Measurements from ENCODE around the gene TASP1. TPM values are rescaled to one million over a fixed set of nuclear protein-coding genes. Genes with fewer than 3 reads are reported as not detected.

TASP1 gene
- total and polyA plus RNA-seq, 2 donors (not counting 1 experiment from before 2014, with no cell fraction given): 6.4 to 23.9 TPM

- no peaks in the 10 kb centered on the region for H3K27me3 ChIP-seq (replicated peaks in 1 of 4; ENCODE audit: control extremely low read depth in 1 of 4, control insufficient read depth in 3 of 4, insufficient read depth in 4 of 4, low read length in 3 of 4)
- ATAC-seq (ENCODE audit: low read depth) (no peak), DNase-seq (no peak)
- ChIA-PET CTCF (no interaction called here), POLR2A (no interaction called here)
- no peak overlapping the region for H3K27ac ChIP-seq (ENCODE audit: low read length in 2 of 2)
- H4K20me1 ChIP-seq (ENCODE audit: control insufficient read depth, insufficient read depth, low read length, poor library complexity, severe bottlenecking): no peaks in the 10 kb centered on the region
- no CpG with 5 or more reads among the region's 3 CpGs for WGBS (ENCODE audit: insufficient coverage)
- Mint-ChIP-seq H3K27me3 (peaks cover 16% of the 10 kb centered on the region), H3K27ac (no peak overlapping the region), H3K4me1 (peaks cover 2% of the 10 kb centered on the region), H3K9me3 (ENCODE audit: insufficient read depth) (no peaks in the 10 kb centered on the region), H3K4me3 (no peak overlapping the region)
- no peak overlapping the region for H3K4me3 ChIP-seq (ENCODE audit: control extremely low read depth in 1 of 5, extremely low read depth in 1 of 5, insufficient read depth in 1 of 5, low read depth in 2 of 5, low read length in 4 of 5)
- no peaks in the 10 kb centered on the region for H3K36me3 ChIP-seq (replicated peaks in 1 of 2; ENCODE audit: control extremely low read depth in 1 of 2, control insufficient read depth in 1 of 2, extremely low read depth in 1 of 2, insufficient read depth in 2 of 2, low read length in 1 of 2)
- H3K9ac ChIP-seq (ENCODE audit: low read length): no peak overlapping the region
- TF ChIP-seq EZH2 (IDR thresholded peaks at IDR 0.05; ENCODE audit: borderline replicate concordance, insufficient read depth, low read depth, low read length, poor library complexity, severe bottlenecking) (no peak), CTCF (IDR thresholded peaks at IDR 0.05) (no peak)
- H3K9me3 ChIP-seq (ENCODE audit: control extremely low read depth in 1 of 3, control insufficient read depth in 2 of 3, insufficient read depth in 1 of 3, low read length in 2 of 3): peaks cover 0 to 1% (median 0%) of the 10 kb centered on the region in 3 donors
- no peak overlapping the region for H2AFZ ChIP-seq (ENCODE audit: insufficient read depth, low read depth, low read length, poor library complexity, severe bottlenecking)
- intact Hi-C loops (cut with micrococcal nuclease): no loop called here
- no peaks in the 10 kb centered on the region for H3K79me2 ChIP-seq (ENCODE audit: control insufficient read depth, insufficient read depth, low read length)
- H3K4me1 ChIP-seq (ENCODE audit: control insufficient read depth in 2 of 2, insufficient read depth in 2 of 2, low read length in 2 of 2): no peaks in the 10 kb centered on the region
- no peak overlapping the region for H3K4me2 ChIP-seq (replicated peaks; ENCODE audit: low read depth, low read length, poor library complexity, severe bottlenecking)
These were observed 34.0 kb upstream of the TASP1 start for GRCh38 chr20:13672690-13673089.

GRCh38 chr20:13671916-13672378, 33.2 kb upstream of the TASP1 start:
- Histone ChIP-seq H3K79me2 (ENCODE audit: control insufficient read depth, insufficient read depth, low read length) (no peaks in the 10 kb centered on the region), H3K36me3 (replicated peaks in 1 of 2; ENCODE audit: control extremely low read depth in 1 of 2, control insufficient read depth in 1 of 2, extremely low read depth in 1 of 2, insufficient read depth in 2 of 2, low read length in 1 of 2) (no peaks in the 10 kb centered on the region), H4K20me1 (ENCODE audit: control insufficient read depth, insufficient read depth, low read length, poor library complexity, severe bottlenecking) (no peaks in the 10 kb centered on the region), H3K4me1 (ENCODE audit: control insufficient read depth in 2 of 2, insufficient read depth in 2 of 2, low read length in 2 of 2) (no peaks in the 10 kb centered on the region), H3K27me3 (replicated peaks in 1 of 4; ENCODE audit: control extremely low read depth in 1 of 4, control insufficient read depth in 3 of 4, insufficient read depth in 4 of 4, low read length in 3 of 4) (no peaks in the 10 kb centered on the region), H3K9me3 (ENCODE audit: control extremely low read depth in 1 of 3, control insufficient read depth in 2 of 3, insufficient read depth in 1 of 3, low read length in 2 of 3) (peaks cover 0 to 1% (median 0%) of the 10 kb centered on the region in 3 donors), H2AFZ (ENCODE audit: insufficient read depth, low read depth, low read length, poor library complexity, severe bottlenecking) (no peak overlapping the region), H3K9ac (ENCODE audit: low read length) (no peak overlapping the region), H3K4me3 (ENCODE audit: control extremely low read depth in 1 of 5, extremely low read depth in 1 of 5, insufficient read depth in 1 of 5, low read depth in 2 of 5, low read length in 4 of 5) (no peak overlapping the region), H3K4me2 (replicated peaks; ENCODE audit: low read depth, low read length, poor library complexity, severe bottlenecking) (no peak overlapping the region), H3K27ac (ENCODE audit: low read length in 2 of 2) (no peak overlapping the region)
- Mint-ChIP-seq H3K27ac (no peak overlapping the region), H3K4me1 (peaks cover 2% of the 10 kb centered on the region), H3K4me3 (no peak overlapping the region), H3K9me3 (ENCODE audit: insufficient read depth) (no peaks in the 10 kb centered on the region), H3K27me3 (peaks cover 16% of the 10 kb centered on the region)
- WGBS (ENCODE audit: insufficient coverage): no CpG with 5 or more reads among the region's 1 CpG
- TF ChIP-seq EZH2 (IDR thresholded peaks at IDR 0.05; ENCODE audit: borderline replicate concordance, insufficient read depth, low read depth, low read length, poor library complexity, severe bottlenecking) (no peak), CTCF (IDR thresholded peaks at IDR 0.05) (no peak)
- ChIA-PET POLR2A (no interaction called here), CTCF (no interaction called here)
- no peak for ATAC-seq (ENCODE audit: low read depth)
- DNase-seq: no peak
- intact Hi-C loops (cut with micrococcal nuclease): no loop called here

Data from B cell (primary cell).